GM12891 (cell line): ENCODE data around the gene RNF220.

Experiments
- PAX5 ChIP-seq: IDR thresholded peaks from 2 replicates; pipeline ENCODE4 v1.6.1; 2011; ENCODE audit warnings: low read length, moderate library complexity, mild to moderate bottlenecking; ENCODE audit not compliant: insufficient read depth, severe bottlenecking
- POLR2A ChIP-seq: IDR thresholded peaks from 2 replicates; pipeline ENCODE4 v1.6.1; 2011; ENCODE audit warnings: low read depth, low read length, control low read depth
- POLR2AphosphoS5 ChIP-seq: IDR thresholded peaks from 2 replicates; pipeline ENCODE4 v1.6.1; 2011; ENCODE audit warnings: low read depth, low read length, control low read depth
- TAF1 ChIP-seq: IDR thresholded peaks from 2 replicates; pipeline ENCODE4 v1.6.1; 2011; ENCODE audit warnings: low read depth, low read length, control low read depth

- TF ChIP-seq POLR2A: no peak
- TF ChIP-seq TAF1: no peak
- no peak for TF ChIP-seq POLR2AphosphoS5
- TF ChIP-seq PAX5: no peak
These were observed 171.5 kb downstream of the RNF220 start for GRCh38 chr1:44576456-44577150.
